Activated naive CD4-positive, alpha-beta T cell treated with anti-CD3 and anti-CD28 coated beads for 36 hours (primary cell): ENCODE data around the gene PTPRQ. TPM values are rescaled to one million over a fixed set of nuclear protein-coding genes. Genes with fewer than 3 reads are reported as not detected.

Experiments used
- CTCF ChIA-PET: fragments of 350-600 bp; sonication (Branson Sonifier 250); formaldehyde crosslinking; loops from one replicate; lab custom pipeline; 2021; ENCODE audit warnings: antibody characterized with exemption; lab: Charles Lee
- DNase-seq: peaks from one replicate; pipeline ENCODE4 v3.0.0-alpha.2; 2020
- H3K27ac Mint-ChIP-seq: one replicate; pipeline ENCODE4 v1.8.0; 2021; ENCODE audit warnings: mild to moderate bottlenecking, mixed read lengths
- H3K27me3 Mint-ChIP-seq: one replicate; pipeline ENCODE4 v1.8.0; 2021; ENCODE audit warnings: low read depth, mixed read lengths
- H3K36me3 Mint-ChIP-seq: one replicate; pipeline ENCODE4 v1.8.0; 2021; ENCODE audit warnings: low read depth, mixed read lengths
- H3K4me1 Mint-ChIP-seq: one replicate; pipeline ENCODE4 v1.8.0; 2021; ENCODE audit warnings: low read depth, mixed read lengths
- H3K4me3 Mint-ChIP-seq: one replicate; pipeline ENCODE4 v1.8.0; 2021; ENCODE audit warnings: mild to moderate bottlenecking, moderate library complexity, mixed read lengths
- H3K9me3 Mint-ChIP-seq: one replicate; pipeline ENCODE4 v1.8.0; 2021; ENCODE audit warnings: mixed read lengths
- intact Hi-C: fragments of 100-400 bp; cut with micrococcal nuclease; formaldehyde crosslinking; loops from one replicate; pipeline ENCODE4 v1.15.1; 2023
- total RNA-seq, 2 experiments: library from RNA; stranded (reverse); gene quantifications; one replicate each; pipeline ENCODE4 v1.2.3, GENCODE V29; 2021

Gene PTPRQ
- total RNA-seq, 2 experiments from 2014 or later = not detected

DNA sequence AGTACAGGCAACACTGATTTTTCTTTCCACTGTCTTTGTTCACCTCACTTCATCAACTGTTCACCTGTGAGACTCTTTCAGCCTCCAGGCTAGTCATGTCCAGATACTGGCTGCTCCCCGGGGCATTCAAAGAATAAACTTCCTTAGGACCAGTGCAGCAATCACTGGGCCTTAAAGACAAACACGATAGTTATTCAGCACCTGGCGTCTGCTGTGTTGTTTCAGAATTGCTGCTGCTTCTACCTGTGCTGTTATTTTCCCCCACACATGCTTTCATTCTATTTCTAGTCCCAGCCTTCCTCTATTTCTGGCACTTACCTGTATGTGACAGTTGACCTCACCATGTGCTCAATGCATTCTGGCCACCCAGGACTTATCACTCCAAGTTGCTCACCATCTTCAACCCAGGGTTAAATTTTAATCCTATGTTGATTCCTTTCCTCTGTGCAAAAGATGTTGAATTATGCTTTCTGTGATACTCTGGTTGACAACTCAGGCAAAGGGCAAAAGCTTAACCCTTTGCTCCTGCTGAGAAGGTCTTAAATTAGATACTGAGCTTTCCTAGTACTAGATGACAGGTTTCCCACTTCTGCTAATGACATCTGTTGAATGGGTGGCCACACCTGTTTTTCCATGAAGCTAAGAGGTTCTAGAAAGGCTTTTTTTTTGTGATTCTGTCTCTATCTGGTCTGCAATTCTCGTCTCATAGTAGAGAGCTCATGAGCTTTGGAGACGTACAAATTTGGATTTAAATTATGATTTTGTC lies 41.4 kb downstream of the PTPRQ start:
- Mint-ChIP-seq H3K27me3 (no peaks in the 10 kb centered on the region), H3K4me1 (no peaks in the 10 kb centered on the region), H3K36me3 (no peaks in the 10 kb centered on the region), H3K9me3 (peaks cover 2% of the 10 kb centered on the region), H3K4me3 (no peak overlapping the region), H3K27ac (no peak overlapping the region)
- no peak for DNase-seq
- intact Hi-C loops = no loop called here
- CTCF ChIA-PET = no interaction called here

DNA sequence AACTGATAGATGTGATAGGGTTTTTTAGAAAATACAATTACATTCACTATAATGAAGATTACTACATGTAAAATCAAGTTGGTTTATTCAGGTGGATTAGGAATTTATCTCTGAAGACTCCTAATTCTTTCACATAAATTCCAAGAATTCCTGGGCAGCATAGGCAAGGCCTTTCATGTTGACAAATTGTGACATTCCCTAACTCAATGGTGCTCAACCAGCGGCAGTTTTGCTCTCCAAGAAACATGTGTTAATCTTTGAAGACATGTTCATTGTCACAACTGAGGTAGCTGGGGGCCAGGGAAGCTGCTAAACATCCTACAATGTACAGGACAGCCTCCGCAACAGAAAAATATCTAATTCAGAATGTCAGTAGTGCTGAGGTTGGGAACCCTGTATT lies 46.3 kb downstream of the PTPRQ start:
- no peak for DNase-seq
- Mint-ChIP-seq H3K4me1 (no peaks in the 10 kb centered on the region), H3K4me3 (no peak overlapping the region), H3K36me3 (no peaks in the 10 kb centered on the region), H3K27me3 (no peaks in the 10 kb centered on the region), H3K27ac (no peak overlapping the region), H3K9me3 (no peaks in the 10 kb centered on the region)
- intact Hi-C loops = no loop called here
- CTCF ChIA-PET = no interaction called here

DNA sequence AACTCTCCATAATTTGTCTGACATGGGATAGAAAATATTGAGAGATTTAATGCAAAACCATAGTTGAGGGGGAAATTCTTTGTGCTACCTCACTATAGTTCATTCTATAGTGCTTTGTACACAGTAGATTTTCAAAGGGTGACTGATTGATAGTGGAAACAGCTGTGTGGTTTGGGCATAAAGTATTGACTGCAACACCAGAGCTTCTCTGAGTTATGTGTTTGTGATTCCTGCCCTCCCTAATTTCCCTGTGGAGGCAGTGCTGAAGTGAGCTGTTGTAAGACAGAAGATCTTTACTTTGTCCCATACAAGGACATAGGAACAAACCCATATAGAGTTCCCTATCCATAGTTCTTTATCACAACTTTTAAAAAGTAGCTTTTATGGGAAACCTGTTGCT lies 47.1 kb downstream of the PTPRQ start:
- Mint-ChIP-seq H3K36me3 (no peaks in the 10 kb centered on the region), H3K9me3 (no peaks in the 10 kb centered on the region), H3K27me3 (no peaks in the 10 kb centered on the region), H3K4me3 (no peak overlapping the region), H3K4me1 (no peaks in the 10 kb centered on the region), H3K27ac (no peak overlapping the region)
- CTCF ChIA-PET = no interaction called here
- intact Hi-C loops = no loop called here
- no peak for DNase-seq

DNA sequence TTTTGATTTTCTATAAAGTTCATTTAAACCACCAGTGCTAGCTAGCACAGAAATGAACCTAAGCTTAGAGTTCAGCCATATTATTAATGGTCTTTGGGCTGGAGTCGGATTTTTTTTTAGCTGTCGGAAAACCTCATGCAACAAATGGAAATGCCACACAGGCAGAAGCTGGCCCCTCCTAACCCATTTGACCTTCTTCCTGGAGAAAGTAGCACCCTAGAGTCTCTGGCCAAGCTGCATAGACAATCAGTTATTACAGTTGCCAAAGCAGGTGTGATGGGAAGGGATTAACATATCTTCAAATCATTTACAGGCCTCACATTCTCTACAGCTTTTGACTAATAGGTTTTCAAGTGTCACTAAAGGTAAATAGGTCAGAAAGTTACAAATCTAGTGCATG lies 49.4 kb downstream of the PTPRQ start:
- H3K36me3 Mint-ChIP-seq = no peaks in the 10 kb centered on the region
- CTCF ChIA-PET = no interaction called here

DNA sequence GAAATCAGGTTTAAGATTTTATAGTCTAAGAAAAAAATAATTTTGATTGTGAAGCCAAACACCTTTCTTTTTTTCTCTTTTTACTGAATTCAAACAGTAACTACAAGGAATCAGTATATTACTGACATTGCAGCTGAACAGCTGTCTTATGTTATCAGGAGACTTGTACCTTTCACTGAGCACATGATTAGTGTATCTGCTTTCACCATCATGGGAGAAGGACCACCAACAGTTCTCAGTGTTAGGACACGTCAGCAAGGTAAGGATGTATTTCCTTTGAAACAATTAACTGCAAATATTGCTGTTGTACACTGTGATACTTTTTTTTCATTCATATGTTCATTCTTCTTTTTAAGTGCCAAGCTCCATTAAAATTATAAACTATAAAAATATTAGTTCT lies 50.8 kb downstream of the PTPRQ start:
- H3K4me3 Mint-ChIP-seq = no peak overlapping the region
- DNase-seq = no peak
- CTCF ChIA-PET = no interaction called here
- H3K27me3 Mint-ChIP-seq = no peaks in the 10 kb centered on the region
- no peaks in the 10 kb centered on the region for H3K9me3 Mint-ChIP-seq
- H3K27ac Mint-ChIP-seq = no peak overlapping the region
- no peaks in the 10 kb centered on the region for H3K4me1 Mint-ChIP-seq
- intact Hi-C loops = no loop called here
- H3K36me3 Mint-ChIP-seq = no peaks in the 10 kb centered on the region

More for the DNA sequence above, 49.4 kb downstream of the PTPRQ start:
- Mint-ChIP-seq H3K27me3 (no peaks in the 10 kb centered on the region), H3K4me3 (no peak overlapping the region), H3K4me1 (no peaks in the 10 kb centered on the region), H3K27ac (no peak overlapping the region), H3K9me3 (no peaks in the 10 kb centered on the region)
- intact Hi-C loops = no loop called here
- no peak for DNase-seq

DNA sequence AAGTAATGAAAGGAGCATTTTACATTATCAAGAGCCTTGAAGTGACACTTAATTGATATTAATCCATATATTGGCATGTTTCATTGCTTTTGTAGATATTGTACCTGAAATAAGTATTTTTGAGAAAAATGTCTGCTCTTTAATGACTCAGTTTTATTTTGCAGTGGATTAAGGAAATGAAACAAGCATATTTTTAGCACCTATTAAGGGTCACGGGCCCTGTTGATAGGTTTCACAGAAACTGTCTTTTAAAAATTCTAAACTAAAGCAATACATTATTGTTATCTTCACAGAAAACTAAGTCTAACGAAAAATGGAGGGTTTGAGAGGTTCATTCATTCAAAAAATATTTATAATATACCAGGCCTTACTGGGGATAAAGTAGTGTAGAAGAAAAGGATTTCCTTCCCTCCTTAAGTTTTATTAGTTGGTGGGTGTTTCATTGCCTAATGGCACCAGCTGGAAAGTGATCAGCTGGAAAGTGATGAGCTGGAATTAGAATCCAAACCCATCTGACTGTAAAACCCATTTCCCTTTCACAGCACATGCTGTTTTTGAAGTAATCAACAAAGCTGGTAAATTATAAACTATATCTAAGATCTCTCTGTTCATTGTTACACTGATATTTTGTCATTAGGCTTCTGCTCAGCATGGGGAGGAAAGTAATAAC lies 54.2 kb downstream of the PTPRQ start:
- intact Hi-C loops = no loop called here
- no peak overlapping the region for H3K4me3 Mint-ChIP-seq
- CTCF ChIA-PET = no interaction called here
- no peaks in the 10 kb centered on the region for H3K27me3 Mint-ChIP-seq
- H3K9me3 Mint-ChIP-seq = no peaks in the 10 kb centered on the region
- no peaks in the 10 kb centered on the region for H3K4me1 Mint-ChIP-seq
- H3K36me3 Mint-ChIP-seq = no peaks in the 10 kb centered on the region
- H3K27ac Mint-ChIP-seq = no peak overlapping the region
- DNase-seq = no peak

DNA sequence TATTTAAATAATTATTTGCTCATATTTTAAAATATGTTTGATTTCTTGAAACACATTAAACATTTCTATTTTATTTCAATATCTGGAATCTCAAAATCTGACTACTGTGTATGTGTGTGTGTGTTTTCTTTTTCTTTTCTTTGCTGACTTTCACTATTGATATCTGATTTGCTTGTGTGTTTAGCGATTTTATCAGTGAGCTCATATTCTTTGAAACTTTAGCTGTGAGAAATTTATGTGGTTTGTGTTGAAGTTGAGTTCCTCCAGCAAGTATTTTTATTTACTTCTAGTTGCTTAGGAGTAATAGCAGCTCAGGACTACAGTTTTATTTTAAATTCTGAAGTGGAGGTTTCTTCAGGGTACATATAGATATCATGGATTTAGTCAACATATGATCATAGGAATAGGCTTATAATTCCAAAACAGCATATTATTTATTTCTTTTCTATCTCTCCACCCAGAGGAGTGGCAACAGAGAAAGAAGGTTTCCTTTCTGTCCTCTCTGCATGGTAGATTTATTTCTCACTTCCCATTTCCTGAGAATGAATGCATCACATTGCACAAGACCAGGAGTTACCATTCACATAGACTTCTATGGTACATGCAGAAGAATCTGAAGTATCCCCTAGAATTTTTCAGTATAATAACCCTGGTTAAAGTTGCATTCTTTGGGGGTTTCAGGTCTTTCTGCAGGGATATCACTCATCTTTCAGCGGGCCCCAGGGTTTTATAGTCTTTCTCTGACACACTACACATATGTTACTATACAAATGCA lies 60.5 kb downstream of the PTPRQ start:
- H3K4me1 Mint-ChIP-seq = no peaks in the 10 kb centered on the region
- no peak for DNase-seq
- intact Hi-C loops = no loop called here
- H3K27ac Mint-ChIP-seq = no peak overlapping the region
- no peaks in the 10 kb centered on the region for H3K36me3 Mint-ChIP-seq
- peaks cover 2% of the 10 kb centered on the region for H3K9me3 Mint-ChIP-seq
- CTCF ChIA-PET = no interaction called here
- no peaks in the 10 kb centered on the region for H3K27me3 Mint-ChIP-seq
- no peak overlapping the region for H3K4me3 Mint-ChIP-seq

DNA sequence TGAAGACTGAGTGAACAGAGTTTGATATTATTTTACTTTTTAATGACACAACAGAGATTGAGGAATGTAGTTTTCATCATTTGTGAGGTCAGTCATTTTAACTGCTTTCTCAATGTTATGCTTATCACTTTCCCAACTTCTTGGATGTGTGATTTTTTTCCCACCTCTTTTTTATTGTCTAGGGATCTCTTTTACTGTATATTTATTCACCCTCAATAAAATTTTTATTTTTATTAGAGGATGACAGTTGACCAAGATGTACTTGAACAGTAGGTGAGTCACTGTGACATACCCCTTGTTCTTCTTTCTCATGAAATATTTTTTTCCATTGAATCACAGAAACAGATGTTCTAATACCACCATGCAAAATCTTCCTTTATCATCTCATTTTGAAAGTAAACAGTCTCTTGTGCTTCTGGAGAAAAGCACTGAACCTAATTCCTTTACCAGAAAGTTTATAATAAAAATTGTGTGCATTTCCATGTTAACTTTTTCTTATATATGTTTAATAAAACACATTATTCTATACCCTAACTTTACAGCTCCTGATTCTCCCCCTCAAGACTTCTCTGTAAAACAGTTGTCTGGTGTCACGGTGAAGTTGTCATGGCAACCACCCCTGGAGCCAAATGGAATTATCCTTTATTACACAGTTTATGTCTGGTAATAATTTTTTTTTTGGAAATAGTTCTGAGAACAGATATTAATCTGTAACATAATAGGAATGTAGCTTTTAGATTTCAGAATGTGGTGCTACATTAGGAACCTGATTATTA lies 65.9 kb downstream of the PTPRQ start:
- Mint-ChIP-seq H3K36me3 (no peaks in the 10 kb centered on the region), H3K27ac (no peak overlapping the region), H3K9me3 (no peaks in the 10 kb centered on the region), H3K4me1 (no peaks in the 10 kb centered on the region), H3K4me3 (no peak overlapping the region), H3K27me3 (no peaks in the 10 kb centered on the region)
- CTCF ChIA-PET = no interaction called here
- no peak for DNase-seq
- intact Hi-C loops = no loop called here

DNA sequence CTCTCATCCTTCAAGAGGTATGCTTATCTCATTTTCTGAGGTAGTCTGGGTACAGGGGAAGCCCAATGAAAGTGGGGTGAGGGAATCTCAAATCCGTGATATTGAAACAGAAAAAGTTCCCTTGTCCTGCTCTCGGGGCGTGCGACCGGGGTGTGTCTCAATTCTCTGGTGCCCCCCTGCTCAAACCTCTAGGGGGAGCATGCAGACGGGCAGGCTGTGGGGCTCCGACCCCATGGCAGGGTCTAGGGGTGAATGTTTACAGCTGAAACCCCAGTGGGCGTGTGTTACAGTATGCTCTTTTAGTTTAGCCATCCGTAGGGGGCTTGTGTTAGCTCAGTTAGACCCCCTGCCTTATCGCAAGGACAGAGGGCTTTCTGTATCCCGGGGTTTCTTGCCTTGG lies 68.7 kb downstream of the PTPRQ start:
- intact Hi-C loops = no loop called here
- peaks cover 9% of the 10 kb centered on the region for H3K9me3 Mint-ChIP-seq
- H3K27me3 Mint-ChIP-seq = no peaks in the 10 kb centered on the region
- no peak overlapping the region for H3K4me3 Mint-ChIP-seq
- no peaks in the 10 kb centered on the region for H3K36me3 Mint-ChIP-seq
- no peak for DNase-seq
- H3K4me1 Mint-ChIP-seq = no peaks in the 10 kb centered on the region
- no peak overlapping the region for H3K27ac Mint-ChIP-seq
- CTCF ChIA-PET = no interaction called here

DNA sequence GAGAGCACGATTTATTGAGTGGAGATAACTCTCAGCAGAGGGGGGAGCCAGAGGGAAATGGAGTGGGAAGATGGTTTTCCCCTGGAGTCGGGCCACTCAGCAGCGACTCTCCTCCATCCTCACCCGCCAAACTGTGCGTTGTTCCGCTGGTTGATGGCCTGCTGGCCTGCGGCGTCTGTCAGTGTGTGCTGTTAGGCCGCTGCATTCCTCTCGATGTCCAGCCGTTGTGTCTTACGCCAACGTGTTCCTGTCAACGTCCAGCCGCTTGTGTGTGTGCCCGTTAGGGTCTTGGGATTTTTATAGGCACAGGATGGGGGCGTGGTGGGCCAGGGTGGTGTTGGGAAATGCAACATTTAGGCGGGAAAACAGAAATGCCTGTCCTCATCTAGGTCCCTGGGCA lies 69.2 kb downstream of the PTPRQ start:
- no peak overlapping the region for H3K4me3 Mint-ChIP-seq
- peaks cover 12% of the 10 kb centered on the region for H3K9me3 Mint-ChIP-seq
- H3K4me1 Mint-ChIP-seq = no peaks in the 10 kb centered on the region
- no peaks in the 10 kb centered on the region for H3K36me3 Mint-ChIP-seq
- CTCF ChIA-PET = no interaction called here
- H3K27me3 Mint-ChIP-seq = no peaks in the 10 kb centered on the region
- intact Hi-C loops = no loop called here
- no peak overlapping the region for H3K27ac Mint-ChIP-seq
- no peak for DNase-seq

DNA sequence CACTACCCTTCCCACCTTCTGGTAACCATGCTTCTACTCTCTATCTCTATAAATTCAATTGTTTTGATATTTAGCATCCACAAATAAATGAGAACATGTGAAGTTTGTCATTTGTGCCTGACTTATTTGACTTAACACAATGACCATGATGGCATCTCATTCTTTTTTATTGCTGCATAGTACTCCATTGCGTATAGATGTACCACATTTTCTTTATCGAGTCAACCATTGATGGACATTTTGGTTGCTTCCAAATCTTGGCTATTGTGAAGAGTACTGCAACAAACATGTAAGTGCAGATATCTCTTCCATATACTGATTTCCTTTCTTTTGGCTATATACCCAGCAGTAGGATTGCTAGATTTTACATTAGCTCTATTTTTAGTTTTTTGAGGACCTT lies 73.6 kb downstream of the PTPRQ start:
- H3K27me3 Mint-ChIP-seq = no peaks in the 10 kb centered on the region
- intact Hi-C loops = no loop called here
- CTCF ChIA-PET = no interaction called here
- no peaks in the 10 kb centered on the region for H3K4me1 Mint-ChIP-seq
- H3K27ac Mint-ChIP-seq = no peak overlapping the region
- no peak overlapping the region for H3K4me3 Mint-ChIP-seq
- no peaks in the 10 kb centered on the region for H3K36me3 Mint-ChIP-seq
- DNase-seq = no peak
- peaks cover 16% of the 10 kb centered on the region for H3K9me3 Mint-ChIP-seq

DNA sequence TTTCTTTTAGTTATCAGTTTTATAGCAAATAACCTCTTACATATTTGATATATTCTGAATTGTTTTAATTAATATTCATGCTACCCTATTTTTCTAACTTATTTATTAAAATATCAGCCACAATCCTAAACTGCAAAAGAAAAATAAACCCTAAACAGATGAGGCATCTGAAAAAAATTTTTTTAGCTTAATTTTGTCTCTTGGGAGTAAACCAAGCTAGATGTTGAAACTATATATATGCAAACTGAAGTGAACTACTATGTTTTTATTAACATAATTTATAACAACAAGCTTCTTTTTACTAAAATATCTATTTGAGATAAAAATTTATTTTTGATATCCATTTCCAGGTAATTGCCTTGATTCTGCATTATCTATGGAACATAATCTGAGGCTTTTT lies 87.6 kb downstream of the PTPRQ start:
- intact Hi-C loops = no loop called here
- Mint-ChIP-seq H3K27ac (no peak overlapping the region), H3K4me3 (no peak overlapping the region), H3K9me3 (no peaks in the 10 kb centered on the region), H3K27me3 (no peaks in the 10 kb centered on the region), H3K4me1 (no peaks in the 10 kb centered on the region), H3K36me3 (no peaks in the 10 kb centered on the region)
- CTCF ChIA-PET = no interaction called here
- no peak for DNase-seq
